Pancreas (tissue), 10 donors: ENCODE data around the gene SGTA. TPM values are rescaled to one million over a fixed set of nuclear protein-coding genes. Genes with fewer than 3 reads are reported as not detected.

Experiments used
- ATAC-seq, 4 donors: fragments of 200-7000 bp; cut with Tn5 transposase; one replicate each; pipeline versions ENCODE4 v1.8.0 to v1.9.1; 2020; ENCODE audit warnings: mild to moderate bottlenecking in 4 of 4, moderate library complexity in 4 of 4
- DNase-seq, 6 donors: peaks; one replicate each; pipeline ENCODE4 v3.0.0-alpha.2; 2020
- FAIRE-seq: peaks from 2 replicates; lab custom pipeline; 2012; peaks lifted over from hg19 to GRCh38; lab: Jason Lieb, UNC
- H3K27ac ChIP-seq, 4 donors: fragments of 200-600 bp; sonication (generic); 1 replicate in 3 of 4; 2 replicates in 1 of 4; pipeline versions ENCODE4 v1.5.0 to v1.8.0; 2020
- H3K27me3 ChIP-seq, 4 donors: fragments of 200-600 bp; one replicate each; pipeline ENCODE4 v1.8.0; 2021
- H3K36me3 ChIP-seq, 3 donors: fragments of 200-600 bp; sonication (generic) in 1 of 3; one replicate each; pipeline versions ENCODE4 v1.5.0 to v1.8.0; 2020 to 2021
- H3K4me1 ChIP-seq, 3 donors: fragments of 200-600 bp; one replicate each; pipeline ENCODE4 v1.8.0; 2021
- H3K4me3 ChIP-seq, 4 donors: fragments of 200-600 bp; sonication (generic) in 2 of 4; one replicate each; pipeline versions ENCODE4 v1.5.0 to v1.8.0; 2020 to 2021
- H3K9me3 ChIP-seq, 4 donors: fragments of 200-600 bp; one replicate each; pipeline ENCODE4 v1.8.0; 2021
- CTCF ChIP-seq, 4 donors: fragments of 200-600 bp; sonication (generic) in 3 of 4; IDR thresholded peaks; one replicate each; pipeline versions ENCODE4 v1.5.0 to v1.8.0; 2021; ENCODE audit warnings: antibody characterized with exemption in 4 of 4
- WGBS, 2 donors: extraction: QIAGEN DNeasy Blood & Tissue Kit; methylation state at CpG; one replicate each; pipeline ENCODE4 v1.1.7; 2013; 5-methylcytosine and 5-hydroxymethylcytosine counted together
- intact Hi-C, 3 donors: fragments of 100-400 bp; cut with DNase I; formaldehyde crosslinking; loops; one replicate each; pipeline versions ENCODE4 v1.11.1 to v1.14.2; 2022
- polyA plus RNA-seq, 2 donors: library from polyadenylated mRNA; stranded (reverse); fragments of 200-250 nt; gene quantifications; one replicate each; pipeline ENCODE4 v1.2.3, GENCODE V29; 2013
- total RNA-seq, 6 donors: library from RNA; stranded (reverse); fragmentation: NEBNext Ultra II Directional in 4 of 6; extraction: Animal tissue kit (Norgen Biotek cat#: 25700) in 4 of 6; gene quantifications; one replicate each; pipeline versions ENCODE4 v1.2.1 to v1.2.4, GENCODE V29; 2021 to 2023
- donor health status: healthy with polysubstance abuse.
- donor health status: DM: no; HTN: no; CAD: no; lungs with moderate emphysema.
- donor health status: DM: no; HTN: no; CAD: no.
- donor health status: control.
- donor health status: control.
- donor health status: Bipolar disorder and iron deficiency.
- donor health status: DM: yes; HTN: yes; CAD: no.
- donor health status: DM: no; HTN: no; CAD: no.
- donor health status: DM: no; HTN: no; CAD: no.
- donor health status: DM: yes; HTN: yes; CAD: no.

SGTA gene
- total and polyA plus RNA-seq, 8 donors: 19.4 to 49.6 (median 26.7) TPM

GRCh38 chr19:2750808-2751437 lies 32.1 kb downstream of the SGTA start:
- Histone ChIP-seq H3K27me3 (no peaks in the 10 kb centered on the region), H3K4me1 (no peaks in the 10 kb centered on the region)

GRCh38 chr19:2747349-2747748 lies 35.7 kb downstream of the SGTA start:
- Histone ChIP-seq H3K4me1 (no peaks in the 10 kb centered on the region), H3K4me3 (no peak overlapping the region), H3K27ac (no peak overlapping the region), H3K27me3 (no peaks in the 10 kb centered on the region), H3K9me3 (no peaks in the 10 kb centered on the region), H3K36me3 (no peaks in the 10 kb centered on the region)
- 71 to 82% methylated on average over 7 of the region's 7 CpGs for WGBS, 2 donors
- no peak for ATAC-seq
- intact Hi-C loops: no loop called here
- no peak for DNase-seq
- no peak for TF ChIP-seq CTCF (IDR thresholded peaks at IDR 0.05)
- FAIRE-seq: no peak

More at GRCh38 chr19:2750808-2751437, 32.1 kb downstream of the SGTA start:
- Histone ChIP-seq H3K9me3 (no peaks in the 10 kb centered on the region), H3K4me3 (no peak overlapping the region), H3K36me3 (peaks cover 0 to 6% (median 5%) of the 10 kb centered on the region in 3 donors), H3K27ac (no peak overlapping the region)
- DNase-seq: no peak
- WGBS, 2 donors: 64 to 69% methylated on average over 17 of the region's 17 CpGs
- no peak for FAIRE-seq
- no peak for TF ChIP-seq CTCF (IDR thresholded peaks at IDR 0.05)
- intact Hi-C loops: loop anchor here in 2 of 3 donors (5.0 to 10.0 kb wide), 2 partner anchors 104 to 106 kb away; no protein-coding TSS in a partner anchor
- ATAC-seq: no peak

GRCh38 chr19:2744113-2744512 lies 39.0 kb downstream of the SGTA start:
- Histone ChIP-seq H3K27ac (no peak overlapping the region), H3K36me3 (no peaks in the 10 kb centered on the region), H3K9me3 (no peaks in the 10 kb centered on the region), H3K4me1 (peaks cover 0 to 1% (median 1%) of the 10 kb centered on the region in 3 donors), H3K27me3 (no peaks in the 10 kb centered on the region), H3K4me3 (no peak overlapping the region)
- WGBS, 2 donors: 33% methylated on average over 4 of the region's 4 CpGs
- TF ChIP-seq CTCF (IDR thresholded peaks at IDR 0.05): no peak
- intact Hi-C loops: no loop called here
- FAIRE-seq (no peak), ATAC-seq (no peak), DNase-seq (no peak)

GRCh38 chr19:2743099-2743498 lies 40.0 kb downstream of the SGTA start:
- no peak overlapping the region for H3K4me3 ChIP-seq
- TF ChIP-seq CTCF (IDR thresholded peaks at IDR 0.05): no peak
- no peak overlapping the region for H3K27ac ChIP-seq
- 52 to 60% methylated on average over 8 of the region's 8 CpGs for WGBS, 2 donors
- no peaks in the 10 kb centered on the region for H3K9me3 ChIP-seq
- no peak for ATAC-seq
- no peaks in the 10 kb centered on the region for H3K36me3 ChIP-seq
- H3K27me3 ChIP-seq: no peaks in the 10 kb centered on the region
- DNase-seq: no peak
- no peak for FAIRE-seq
- H3K4me1 ChIP-seq: peaks cover 0 to 5% (median 3%) of the 10 kb centered on the region in 3 donors
- intact Hi-C loops: no loop called here

- ATAC-seq: no peak
These were observed 42.8 kb downstream of the SGTA start for GRCh38 chr19:2740314-2740656.

More at GRCh38 chr19:2740314-2740656, 42.8 kb downstream of the SGTA start:
- no peak for TF ChIP-seq CTCF (IDR thresholded peaks at IDR 0.05)
- DNase-seq (no peak), FAIRE-seq (no peak)
- intact Hi-C loops: no loop called here
- no peak overlapping the region for H3K4me3 ChIP-seq
- no peaks in the 10 kb centered on the region for H3K9me3 ChIP-seq
- no peak overlapping the region for H3K27ac ChIP-seq
- no peaks in the 10 kb centered on the region for H3K27me3 ChIP-seq
- H3K36me3 ChIP-seq: no peaks in the 10 kb centered on the region
- 38 to 40% methylated on average over 13 of the region's 13 CpGs for WGBS, 2 donors
- peaks cover 0 to 5% (median 3%) of the 10 kb centered on the region in 3 donors for H3K4me1 ChIP-seq
